Left lobe of liver (tissue), 2 donors: ENCODE data around the gene WNT7B. TPM values are rescaled to one million over a fixed set of nuclear protein-coding genes. Genes with fewer than 3 reads are reported as not detected.

Experiments
- ATAC-seq: fragments of 200-7000 bp; cut with Tn5 transposase; one replicate; pipeline ENCODE4 v1.9.1; 2020; ENCODE audit warnings: mild to moderate bottlenecking, moderate library complexity
- DNase-seq: peaks from one replicate; pipeline ENCODE4 v3.0.0-alpha.2; 2020; ENCODE audit warnings: low spot score
- total RNA-seq: library from RNA; stranded (reverse); gene quantifications from one replicate; pipeline ENCODE4 v1.2.1, GENCODE V29; 2021
- donor health status: DM: no; HTN: no; CAD: no; lungs with moderate emphysema.
- donor health status: DM: no; HTN: yes; CAD: no.

WNT7B gene
- 0.08 TPM for total RNA-seq

DNA sequence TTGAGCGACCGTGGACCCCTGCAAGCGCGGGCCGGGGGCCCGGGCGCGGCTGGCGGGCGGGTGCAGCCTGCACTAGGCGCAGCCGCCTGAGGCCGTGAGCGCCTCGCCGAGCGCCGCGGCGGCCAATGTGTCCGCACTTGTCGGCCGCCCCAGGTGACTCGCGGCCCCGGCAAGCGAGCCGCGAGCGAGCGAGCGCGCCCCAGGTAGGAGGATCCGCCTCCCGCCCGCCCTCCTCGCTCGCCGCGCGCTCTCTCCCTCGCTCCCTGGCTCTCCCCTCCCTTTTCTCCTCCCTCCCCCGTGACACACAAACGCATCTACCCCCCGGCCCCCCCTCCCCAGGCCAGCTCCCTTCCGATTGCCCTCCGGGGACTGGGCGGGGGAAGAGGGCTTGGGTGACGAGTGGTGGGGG lies at the start of gene WNT7B:
TSS of gene WNT7B (minus strand) at position 160 of the 409 bp plus-strand sequence. CDS start 408 bp downstream, outside the sequence.
- DNase-seq (no peak), ATAC-seq (no peak)

DNA sequence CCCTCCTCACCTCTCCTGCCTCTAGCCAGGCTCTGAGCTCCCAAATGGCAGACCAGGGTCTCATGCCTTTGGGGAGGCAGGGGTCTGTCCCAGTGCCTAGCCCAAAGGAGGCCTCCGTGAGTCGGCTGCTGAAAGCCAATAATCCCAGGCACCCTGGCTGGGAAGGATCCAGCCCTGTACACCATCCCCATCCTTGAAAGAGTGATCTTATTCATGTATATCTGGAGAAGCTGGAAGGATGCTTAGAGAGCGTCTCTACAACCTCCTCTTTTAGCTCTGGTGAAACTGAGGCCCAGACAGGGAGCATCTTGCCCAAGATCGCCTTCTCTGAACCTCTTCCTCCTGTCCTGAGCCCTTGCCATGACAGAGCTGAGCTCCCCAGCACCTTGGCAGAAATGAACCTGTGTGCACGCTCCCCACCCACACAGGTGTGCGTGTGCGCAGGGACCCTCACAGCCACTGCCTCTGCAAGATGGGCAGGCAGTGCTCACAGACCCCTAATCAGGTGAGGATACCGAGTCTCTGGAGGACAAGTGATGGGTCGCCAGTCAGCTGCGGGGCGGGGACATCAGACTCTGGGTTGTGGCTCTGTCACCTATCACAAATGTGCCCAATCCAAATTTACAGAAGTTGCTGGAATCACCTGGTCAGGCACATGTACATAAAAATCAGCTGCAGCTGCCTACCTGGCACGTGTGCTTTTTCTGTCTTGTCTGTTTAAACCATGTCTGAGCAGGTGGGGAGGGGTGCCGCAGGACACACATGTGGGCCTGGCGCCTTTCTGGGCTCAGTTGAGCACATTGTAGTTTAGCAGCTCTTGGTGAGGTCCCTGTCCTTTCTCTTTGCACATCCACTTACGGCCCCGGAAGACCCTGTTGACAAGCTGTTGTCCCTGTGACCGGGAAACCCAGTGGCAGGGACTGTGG lies 49.3 kb upstream of the WNT7B start:
- ATAC-seq (no peak), DNase-seq (peak; percentile 41)

DNA sequence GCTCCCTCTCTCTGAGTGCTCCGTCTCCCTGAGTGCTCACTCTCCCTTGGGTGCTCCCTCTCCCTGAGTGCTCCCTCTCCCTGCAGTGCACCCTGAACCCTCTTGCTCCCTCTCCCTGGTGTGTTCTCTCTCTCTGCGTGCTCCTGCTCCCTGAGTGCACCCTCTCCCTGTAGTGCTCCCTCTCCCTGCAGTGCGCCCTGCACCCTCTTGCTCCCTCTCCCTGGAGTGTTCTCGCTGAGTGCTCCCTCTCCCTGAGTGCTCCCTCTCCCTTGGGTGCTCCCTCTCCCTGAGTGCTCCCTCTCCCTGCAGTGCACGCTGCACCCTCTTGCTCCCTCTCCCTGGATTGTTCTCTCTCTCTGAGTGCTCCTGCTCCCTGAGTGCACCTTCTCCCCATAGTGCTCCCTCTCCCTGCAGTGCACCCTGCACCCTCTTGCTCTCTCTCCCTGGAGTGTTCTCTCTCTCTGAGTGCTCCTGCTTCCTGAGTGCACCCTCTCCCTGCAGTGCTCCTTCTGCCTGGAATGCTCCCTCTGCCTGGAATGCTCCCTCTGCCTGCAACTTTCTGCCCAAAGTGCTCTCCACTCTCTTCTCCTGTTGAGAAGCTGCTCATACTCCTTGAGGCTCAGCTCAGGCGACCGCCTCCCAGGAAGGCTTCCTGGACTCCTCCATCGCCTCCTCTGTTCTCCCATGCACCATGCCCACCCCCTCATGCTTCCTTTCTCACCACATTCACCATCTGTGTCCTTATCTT lies 48.4 kb upstream of the WNT7B start:
- ATAC-seq: no peak

DNA sequence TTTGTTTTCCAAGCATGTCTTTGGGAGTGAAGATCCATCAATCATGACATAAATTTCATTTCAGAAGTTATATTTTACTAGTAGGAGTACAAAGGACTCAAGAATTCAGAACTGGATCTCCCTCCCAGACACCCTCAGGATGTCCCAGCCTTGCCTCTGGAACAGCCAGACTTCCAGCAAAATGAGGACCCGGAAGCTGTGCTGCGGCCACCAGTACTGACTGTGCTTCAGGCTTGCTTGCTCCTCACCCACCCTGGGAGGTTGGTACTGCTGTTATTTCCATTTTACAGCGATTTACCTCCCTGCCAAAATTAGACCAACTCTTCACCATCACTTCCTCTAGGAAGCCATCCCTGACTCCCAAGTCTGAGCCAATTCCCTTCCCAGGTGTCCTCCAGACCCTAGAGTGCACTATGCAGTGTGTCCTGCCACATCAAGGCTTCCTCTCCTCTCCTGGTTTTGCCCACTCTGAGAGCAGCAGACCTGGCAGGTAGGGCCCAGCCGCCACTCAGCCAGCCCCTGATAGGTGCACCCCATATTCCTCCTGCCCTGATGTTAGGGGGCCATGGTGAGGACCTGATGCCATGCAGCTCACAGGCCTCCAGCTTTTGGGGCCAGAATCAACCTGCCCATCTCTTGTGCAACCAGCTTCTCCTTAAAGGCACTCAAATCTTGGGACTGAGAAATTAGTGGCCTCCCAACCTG lies 47.3 kb upstream of the WNT7B start:
- DNase-seq (no peak), ATAC-seq (no peak)

More for the DNA sequence above, 48.4 kb upstream of the WNT7B start:
- DNase-seq: no peak

DNA sequence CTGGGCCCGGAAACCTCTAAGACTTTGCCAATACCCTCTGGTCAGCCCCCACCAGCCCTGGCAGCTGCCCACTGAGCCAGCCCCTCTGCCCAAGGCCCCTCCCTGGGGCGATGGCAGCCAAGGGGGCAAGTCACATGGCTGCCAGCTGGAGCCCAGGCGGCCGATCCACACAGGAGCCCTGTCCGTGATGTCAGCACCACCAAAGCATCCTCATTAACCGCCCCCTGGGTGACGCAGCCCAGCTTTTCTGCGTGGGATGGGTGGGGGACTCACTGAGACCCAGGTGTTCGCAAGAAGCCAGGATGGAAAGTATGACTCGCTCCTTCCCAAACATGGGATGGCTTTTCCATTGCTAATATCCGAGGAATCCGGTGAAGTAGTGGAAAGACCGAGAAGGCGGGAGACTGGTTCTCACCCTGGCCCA lies 46.6 kb upstream of the WNT7B start:
- ATAC-seq: no peak
- DNase-seq: no peak

DNA sequence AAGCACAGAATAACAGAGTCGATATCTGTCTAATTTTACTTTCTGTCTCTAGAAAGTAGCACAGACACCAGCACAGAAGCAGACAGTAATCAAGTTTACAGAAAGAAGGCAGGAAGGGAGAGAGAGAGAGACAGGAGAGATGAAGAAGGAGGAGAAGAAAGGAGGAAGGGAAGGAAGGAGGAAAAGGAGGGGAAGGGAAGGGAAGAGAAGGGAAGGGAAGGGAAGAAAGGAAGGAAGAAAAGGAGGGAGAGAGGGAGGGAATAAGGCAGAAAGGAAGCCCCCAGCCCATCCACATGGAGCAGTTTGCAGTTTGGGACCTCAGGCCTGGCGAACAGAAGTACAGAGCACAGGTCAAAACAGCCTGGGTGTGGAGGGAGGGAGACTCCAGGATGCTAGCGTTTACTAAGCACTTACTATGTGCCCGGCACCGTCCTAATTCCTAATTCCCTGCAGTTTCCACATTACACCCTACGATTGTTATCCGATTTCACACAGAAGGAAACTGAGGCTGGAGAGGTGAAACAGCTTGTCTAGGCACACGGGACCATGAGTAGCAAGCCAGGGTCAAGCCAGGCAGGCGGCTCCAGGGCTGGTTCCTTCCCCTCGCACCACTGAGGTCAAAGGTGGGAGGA lies 46.0 kb upstream of the WNT7B start:
- no peak for DNase-seq

DNA sequence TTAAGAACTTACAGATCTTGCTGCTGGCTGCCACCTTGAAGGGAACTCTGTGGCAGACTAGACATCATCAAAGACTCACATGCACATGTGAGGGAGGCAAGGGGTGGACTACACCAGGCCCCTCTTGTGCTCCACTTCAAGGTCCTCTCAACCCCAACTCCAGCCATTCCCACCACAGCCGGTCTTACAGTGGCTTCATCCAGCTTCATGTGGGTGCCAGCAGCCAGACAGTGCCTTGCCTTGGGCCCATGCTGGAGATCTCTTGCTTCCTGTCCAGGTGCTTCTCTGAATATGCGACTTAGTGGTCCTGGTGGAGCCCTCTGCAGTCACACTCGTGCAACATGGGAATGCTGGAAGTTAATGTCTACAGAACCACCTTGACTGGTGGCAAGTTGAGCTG lies 44.6 kb upstream of the WNT7B start:
- DNase-seq (no peak), ATAC-seq (no peak)

More for the DNA sequence above, 46.0 kb upstream of the WNT7B start:
- ATAC-seq: no peak

DNA sequence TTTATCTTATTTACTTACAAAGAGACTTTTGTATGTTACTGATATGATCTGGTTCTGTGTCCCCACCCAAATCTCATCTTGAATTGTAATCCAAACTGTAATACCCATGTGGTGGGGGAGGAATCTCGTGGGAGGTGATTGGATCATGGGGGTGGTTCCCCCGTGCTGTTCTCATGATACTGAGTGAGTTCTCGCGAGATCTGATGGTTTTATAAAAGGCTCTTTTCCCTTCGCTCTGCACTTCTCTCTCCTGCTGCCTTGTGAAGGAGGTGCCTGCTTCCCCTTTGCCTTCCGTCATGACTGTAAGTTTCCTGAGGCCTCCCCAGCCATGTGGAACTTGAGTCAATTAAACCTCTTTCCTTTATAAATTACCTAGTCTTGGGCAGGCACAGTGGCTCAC lies 42.4 kb upstream of the WNT7B start:
- DNase-seq: no peak
- no peak for ATAC-seq

DNA sequence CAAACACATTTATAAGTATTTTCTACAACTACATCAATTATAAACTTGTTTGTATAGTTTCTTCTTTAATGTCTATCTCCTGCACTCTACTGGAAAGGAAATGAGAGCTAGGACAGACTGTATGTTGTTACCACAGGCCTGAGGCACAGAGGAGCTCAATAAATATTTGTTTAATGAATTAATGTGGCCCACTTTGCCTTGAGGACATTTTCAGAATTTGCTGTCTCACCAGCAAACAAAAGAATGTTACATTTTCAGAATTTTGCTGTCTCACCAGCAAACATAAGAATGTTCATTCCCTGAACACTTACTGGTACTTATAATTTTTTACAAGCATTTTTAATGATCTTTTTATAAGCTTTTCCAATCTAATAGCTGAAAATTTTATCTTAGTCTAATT lies 41.9 kb upstream of the WNT7B start:
- ATAC-seq: no peak
- DNase-seq: no peak

DNA sequence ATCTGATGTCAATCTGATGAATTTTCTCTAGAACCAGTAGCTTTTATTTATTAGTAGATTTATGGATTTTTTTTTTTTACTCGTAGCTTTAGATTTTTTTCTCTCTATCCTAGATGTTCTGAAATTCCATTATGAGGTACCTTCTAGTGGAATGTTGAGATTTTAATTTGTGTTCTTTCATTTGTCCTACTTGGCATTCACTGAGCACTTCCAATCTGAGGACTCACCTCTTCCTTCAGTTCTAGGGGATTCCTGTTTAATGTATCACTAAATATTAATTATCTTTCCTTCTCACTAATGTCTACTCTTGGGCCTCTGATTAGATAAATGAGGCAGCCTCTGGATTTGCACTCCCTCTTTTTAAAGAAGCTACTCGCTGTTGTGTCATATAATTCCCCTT lies 40.2 kb upstream of the WNT7B start:
- ATAC-seq (no peak), DNase-seq (no peak)

DNA sequence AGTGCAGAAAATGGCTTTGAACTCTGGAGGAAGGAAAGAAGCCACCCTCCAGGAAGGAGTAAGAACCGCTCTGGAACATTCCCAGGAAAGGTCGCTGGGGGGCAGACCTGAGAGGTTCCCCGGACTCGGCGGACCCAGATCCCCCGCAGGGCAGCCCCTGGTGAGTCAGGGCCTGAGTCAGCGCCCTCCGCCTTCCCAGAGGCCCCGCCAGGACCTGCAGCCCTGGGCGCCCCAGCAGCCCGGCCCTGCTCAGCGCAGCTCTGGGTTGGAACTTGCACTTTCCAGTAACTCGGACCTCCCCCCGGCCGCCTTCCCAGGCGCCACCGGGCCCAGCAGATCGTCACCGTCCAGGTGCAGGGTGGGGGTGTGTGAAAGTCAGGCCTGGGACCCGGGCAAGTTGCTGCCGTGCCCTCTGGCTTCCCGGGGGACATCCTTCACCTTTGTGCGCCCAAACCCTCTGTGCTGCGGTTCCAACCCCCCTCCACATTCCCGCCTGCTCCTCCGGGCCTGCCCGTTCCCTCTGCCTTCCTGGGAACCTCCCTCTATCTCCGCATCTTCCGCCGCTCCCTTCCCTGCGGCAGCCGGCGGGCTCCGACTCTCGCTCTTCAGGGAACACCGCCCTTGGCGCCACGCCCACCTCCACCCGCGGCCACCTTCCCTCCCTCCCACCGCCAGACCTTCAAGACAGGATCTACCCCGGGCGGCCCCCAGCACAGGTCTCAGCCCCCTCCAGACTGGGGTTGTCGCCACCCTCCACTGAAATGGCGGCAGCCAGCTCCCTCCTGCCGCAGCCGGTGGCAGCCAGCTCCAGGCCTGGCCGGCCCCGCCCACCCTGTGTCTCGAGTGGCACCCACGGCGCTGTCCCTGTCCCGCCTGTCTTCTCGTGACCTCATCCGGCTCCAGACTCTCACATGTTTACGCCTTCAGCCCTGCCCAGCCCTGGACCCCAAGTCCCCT lies 36.8 kb upstream of the WNT7B start:
- ATAC-seq (peak; percentile 75), DNase-seq (peak; percentile 81)

DNA sequence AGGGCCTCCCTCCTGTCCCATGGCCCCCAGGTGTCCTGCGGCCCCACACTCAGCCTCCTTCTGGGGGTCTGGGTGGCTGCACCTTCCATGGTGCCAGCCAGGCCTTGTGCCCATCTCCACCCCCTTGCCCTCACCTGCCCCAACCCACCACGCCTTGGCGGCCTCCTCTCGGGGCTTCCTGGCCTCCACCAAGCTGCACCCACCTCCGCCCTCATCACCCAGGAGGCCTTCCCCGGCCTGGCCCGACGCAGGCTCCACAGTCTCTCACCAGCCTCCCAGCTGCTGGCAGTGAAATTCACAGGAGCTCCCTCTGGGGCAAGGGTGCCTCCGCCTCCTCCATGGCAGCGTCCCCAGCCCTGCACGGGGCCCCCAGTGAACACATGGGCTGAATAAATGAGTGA lies 35.9 kb upstream of the WNT7B start:
- peak; percentile 31 for ATAC-seq
- no peak for DNase-seq

DNA sequence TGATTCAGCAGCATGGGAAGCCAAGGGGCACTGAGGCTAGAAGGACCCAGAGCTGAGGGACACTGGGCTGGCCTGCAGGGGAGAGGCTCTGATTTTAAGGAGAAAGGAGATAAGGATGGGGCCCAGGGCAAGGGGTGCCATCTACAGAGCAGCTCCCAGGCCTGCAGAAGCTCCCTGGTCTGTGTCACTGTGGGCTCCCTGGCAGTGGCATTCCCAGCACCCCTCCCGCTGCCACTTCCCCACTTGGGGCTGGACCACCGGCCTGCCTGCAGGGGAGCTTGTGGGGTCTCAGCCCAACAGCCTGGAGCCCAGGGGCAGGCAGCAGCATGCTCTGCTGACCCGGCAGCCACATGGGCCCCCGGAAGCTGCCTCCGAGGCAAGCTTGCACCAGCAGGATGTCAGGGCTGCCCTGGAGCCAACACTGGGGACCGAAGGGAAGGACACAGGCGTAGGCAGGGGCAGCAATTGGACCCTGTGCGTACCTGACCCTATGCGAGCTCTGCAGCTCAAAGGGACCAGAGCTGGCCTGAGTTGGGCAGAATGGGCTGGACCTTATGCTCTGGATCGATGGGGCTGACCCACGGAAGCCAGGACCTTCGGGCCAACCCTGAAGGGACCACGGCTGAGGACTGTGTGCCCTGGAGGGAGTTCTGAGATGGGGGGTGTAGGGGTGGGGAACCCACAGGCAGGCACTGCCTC lies 35.4 kb upstream of the WNT7B start:
- DNase-seq (no peak), ATAC-seq (peak; percentile 50)

DNA sequence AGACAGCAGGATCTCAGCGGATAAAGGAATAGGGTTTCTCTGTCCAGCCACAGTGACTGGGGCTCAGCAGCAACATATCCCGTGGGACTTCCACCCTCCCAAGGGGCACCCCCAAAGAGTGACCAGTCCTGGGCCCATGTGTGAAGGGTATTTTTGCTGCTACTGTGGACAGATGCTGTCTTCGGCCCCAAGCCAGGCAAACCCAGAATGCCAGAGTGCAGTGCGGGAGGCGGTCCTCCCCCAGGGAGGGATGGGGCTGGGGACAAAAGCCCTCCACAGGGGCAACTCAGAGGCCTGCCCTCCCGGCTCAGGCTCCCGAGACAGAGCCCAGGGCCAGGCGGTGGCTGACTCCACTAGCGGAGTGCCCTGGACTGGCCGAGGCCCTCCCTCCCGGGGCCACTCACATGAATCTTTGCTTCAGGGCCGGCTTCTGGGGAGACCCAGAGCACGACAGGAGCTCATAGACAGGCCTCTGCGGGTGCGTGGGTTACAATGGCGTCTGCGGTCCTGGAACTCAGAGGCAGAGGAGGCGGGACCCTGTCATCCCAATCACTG lies 34.7 kb upstream of the WNT7B start:
- ATAC-seq (no peak), DNase-seq (no peak)

DNA sequence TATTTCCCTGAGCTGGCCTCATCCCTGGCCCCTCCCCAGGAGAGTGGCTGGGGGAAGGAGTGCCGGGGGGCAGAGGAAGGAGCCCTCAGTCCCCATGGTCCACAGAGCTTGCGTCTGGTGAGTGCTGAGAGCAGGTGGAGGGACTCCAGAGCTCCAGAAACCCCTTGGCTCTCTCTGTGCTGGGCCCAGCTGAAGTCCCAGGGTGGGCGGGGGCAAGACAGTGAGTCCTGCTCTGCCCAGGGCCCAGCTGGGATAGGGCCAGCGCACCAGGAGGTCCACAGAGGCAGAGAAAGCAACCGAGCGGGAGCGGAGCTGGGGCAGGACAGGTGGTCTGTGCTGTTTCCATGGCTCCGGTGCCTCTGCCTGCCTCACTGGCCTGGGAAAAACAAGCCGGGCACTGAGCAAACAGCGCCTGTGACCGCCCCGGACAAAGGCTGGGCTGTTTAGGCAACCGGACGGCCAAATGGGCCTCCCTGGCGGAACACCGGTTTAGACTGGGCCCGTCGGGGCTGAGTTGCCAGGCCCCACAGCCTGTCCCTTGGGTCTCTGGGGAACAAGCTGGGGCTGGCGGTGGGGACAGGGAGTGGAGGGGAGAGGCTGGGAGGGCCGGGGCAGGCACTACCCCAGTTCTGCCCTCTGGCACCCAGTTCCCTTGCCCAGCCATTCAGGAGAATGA lies 34.1 kb upstream of the WNT7B start:
- peak; percentile 52 for ATAC-seq
- DNase-seq: no peak

DNA sequence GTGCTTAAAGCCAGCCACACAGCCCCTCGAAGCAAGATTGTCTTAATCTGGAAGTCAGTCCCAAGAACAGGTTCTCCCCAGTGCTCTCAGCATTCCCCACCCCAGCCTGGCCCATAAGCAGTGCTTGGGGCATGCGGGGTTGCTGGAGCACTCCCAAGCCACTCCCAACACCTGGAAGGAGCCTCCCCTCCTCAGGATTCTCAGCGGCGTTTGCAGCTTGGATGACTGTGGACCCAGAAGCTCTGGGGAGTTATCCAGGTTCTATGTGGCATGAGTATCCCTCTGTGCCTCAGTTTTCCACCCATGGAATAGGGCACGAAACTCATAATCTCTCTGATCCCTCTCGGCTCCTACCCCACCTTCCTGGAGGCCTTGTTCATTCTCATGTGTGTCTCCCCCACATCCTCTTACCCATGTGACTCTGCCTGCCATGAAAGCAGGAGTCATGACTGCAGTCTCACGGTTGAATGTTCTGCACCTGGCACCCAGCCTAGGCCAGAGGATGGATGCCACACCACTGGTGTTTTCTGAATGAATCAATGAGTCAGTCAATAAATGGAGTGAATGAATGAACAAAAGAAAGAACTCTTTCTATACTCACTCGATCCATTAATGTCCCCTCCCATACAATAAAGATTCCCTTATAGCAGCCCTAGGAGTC lies 33.4 kb upstream of the WNT7B start:
- ATAC-seq (no peak), DNase-seq (no peak)

DNA sequence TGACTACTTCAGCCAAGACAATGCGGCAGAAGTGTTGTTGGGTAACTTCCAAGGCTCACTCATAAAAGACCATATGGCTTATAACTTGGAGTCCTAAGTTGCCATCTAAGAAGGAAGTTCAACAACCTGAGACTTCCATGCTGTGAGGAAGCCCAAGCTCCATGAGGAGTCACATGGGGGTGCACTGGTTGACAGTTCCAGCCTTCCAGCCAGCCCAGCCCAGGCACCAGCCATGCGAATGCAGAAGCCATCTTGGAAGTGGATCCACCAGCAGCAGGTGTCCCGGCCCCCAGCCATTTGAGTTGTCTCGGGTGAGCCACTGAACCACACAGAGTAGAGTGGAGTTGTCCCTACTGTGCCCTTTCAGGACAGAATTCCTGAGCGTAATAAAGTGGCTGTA lies 32.8 kb upstream of the WNT7B start:
- DNase-seq: no peak

More for the DNA sequence above, 32.8 kb upstream of the WNT7B start:
- ATAC-seq: no peak
